ENCODE measurements around the gene ROR2.

Gene ROR2

GRCh38 chr9:91603932-91604331 is 346.1 kb downstream of the ROR2 start:
- H3K4me3 ChIP-seq (replicated peaks; ENCODE audit: low read depth, low read length): no peak overlapping the region
- no peak for TF ChIP-seq CTCF (IDR thresholded peaks at IDR 0.05; ENCODE audit: low read length, missing control alignments)
- no peak for DNase-seq (ENCODE audit: low read depth)

DNA sequence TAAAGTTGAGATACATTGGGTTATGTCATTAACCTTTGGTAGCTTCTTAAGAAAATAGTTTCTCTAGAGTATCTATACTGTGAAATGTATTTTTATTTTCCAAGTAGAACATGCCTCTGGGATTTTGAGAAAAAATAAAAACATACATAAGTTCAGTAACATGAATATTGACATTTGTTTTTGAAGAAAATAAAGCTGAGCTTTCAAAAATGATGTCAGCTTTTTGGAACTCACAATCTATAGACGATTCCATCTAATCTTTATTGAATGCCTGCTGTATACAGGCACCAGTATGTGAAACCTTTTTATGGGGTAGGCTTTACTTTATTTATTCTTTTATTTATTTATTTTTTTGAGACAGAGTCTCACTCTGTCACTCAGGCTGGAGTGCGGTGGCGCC is 350.5 kb downstream of the ROR2 start:
- H3K4me3 ChIP-seq (replicated peaks; ENCODE audit: low read depth, low read length): no peak overlapping the region
- no peak for TF ChIP-seq CTCF (IDR thresholded peaks at IDR 0.05; ENCODE audit: low read length, missing control alignments)
- DNase-seq (ENCODE audit: low read depth): no peak

DNA sequence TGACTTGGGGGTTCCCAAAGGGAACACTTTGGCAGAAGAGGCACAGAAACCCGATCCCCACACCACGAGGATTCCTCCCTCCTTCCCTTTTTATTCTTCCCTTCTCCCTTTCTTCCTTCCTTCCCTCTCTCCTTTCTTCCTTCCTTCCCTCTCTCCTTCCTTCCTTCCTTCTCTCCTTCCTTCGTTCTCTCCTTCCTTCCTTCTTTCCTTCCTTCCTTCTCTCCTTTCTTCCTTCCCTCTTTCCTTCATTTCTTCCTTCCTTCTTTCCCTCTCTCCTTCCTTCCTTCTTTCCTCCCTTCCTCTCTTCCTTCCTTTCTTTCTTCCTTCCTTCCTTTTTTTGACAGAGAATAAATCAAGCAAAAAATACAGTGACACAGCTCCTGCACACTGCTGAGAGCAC is 358.4 kb downstream of the ROR2 start:
- DNase-seq (ENCODE audit: low read depth): no peak
- no peak for TF ChIP-seq CTCF (IDR thresholded peaks at IDR 0.05; ENCODE audit: low read length, missing control alignments)
- no peak overlapping the region for H3K4me3 ChIP-seq (replicated peaks; ENCODE audit: low read depth, low read length)

DNA sequence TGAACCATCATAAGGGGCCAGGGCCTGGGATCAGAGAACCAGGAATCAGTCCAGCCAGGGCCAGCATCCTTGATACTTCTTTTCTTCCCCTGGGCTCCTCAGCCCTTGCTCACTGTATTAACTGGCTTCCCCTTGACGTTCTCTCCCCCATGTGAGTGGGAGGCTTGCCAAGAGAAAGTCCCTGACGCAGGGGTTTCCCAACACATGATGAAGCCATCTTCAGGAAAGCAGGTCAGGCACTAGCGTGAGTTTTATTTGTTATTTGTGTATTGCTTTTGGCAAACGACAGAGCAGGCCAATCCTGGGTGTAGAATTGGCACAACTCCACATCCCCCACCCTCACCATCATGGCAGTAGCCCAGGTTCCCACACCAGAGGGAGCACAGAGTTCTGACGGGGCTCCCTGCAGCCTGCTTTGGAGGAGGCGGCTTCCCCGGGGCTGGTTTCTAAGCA is 360.9 kb downstream of the ROR2 start:
- TF ChIP-seq CTCF (IDR thresholded peaks at IDR 0.05; ENCODE audit: low read length, missing control alignments): peak; percentile 5
- no peak overlapping the region for H3K4me3 ChIP-seq (replicated peaks; ENCODE audit: low read depth, low read length)
- peak; percentile 97 for DNase-seq (ENCODE audit: low read depth)

- TF ChIP-seq CTCF (IDR thresholded peaks at IDR 0.05; ENCODE audit: low read length, missing control alignments): no peak
- DNase-seq (ENCODE audit: low read depth): no peak
- H3K4me3 ChIP-seq (replicated peaks; ENCODE audit: low read depth, low read length): no peak overlapping the region
These were observed 363.7 kb downstream of the ROR2 start for GRCh38 chr9:91586282-91586681.

DNA sequence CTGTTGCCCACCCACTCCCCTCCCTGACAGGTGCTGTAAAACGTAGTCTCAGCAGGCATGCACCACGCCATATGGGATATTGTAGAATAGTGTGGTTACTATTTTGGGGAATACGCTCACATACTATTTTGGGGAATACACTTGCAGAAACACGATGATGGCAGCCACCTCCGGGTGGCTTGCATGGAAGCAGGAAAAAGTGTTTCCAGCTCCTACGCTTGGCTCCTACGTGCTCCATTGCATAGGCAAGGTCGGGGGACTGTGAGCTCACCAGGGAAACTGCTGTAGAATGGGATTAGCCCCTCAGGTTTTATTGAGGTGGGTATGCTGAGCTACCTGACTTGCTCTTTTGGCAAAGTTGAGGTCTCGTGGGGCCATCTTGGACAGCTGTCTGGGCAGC is 366.1 kb downstream of the ROR2 start:
- no peak overlapping the region for H3K4me3 ChIP-seq (replicated peaks; ENCODE audit: low read depth, low read length)
- DNase-seq (ENCODE audit: low read depth): no peak
- no peak for TF ChIP-seq CTCF (IDR thresholded peaks at IDR 0.05; ENCODE audit: low read length, missing control alignments)

GRCh38 chr9:91583161-91583875 is 366.7 kb downstream of the ROR2 start:
- H3K4me3 ChIP-seq (replicated peaks; ENCODE audit: low read depth, low read length): no peak overlapping the region
- no peak for DNase-seq (ENCODE audit: low read depth)
- TF ChIP-seq CTCF (IDR thresholded peaks at IDR 0.05; ENCODE audit: low read length, missing control alignments): no peak

All from fibroblast of pulmonary artery (primary cell).